Stimulated activated CD4-positive, alpha-beta T cell treated with anti-CD3 and anti-CD28 coated beads, Interleukin-4, amount 100 ng/mL, for 24 hours (primary cell): ENCODE measurements around the gene MRPS11.
"Not testable (repeated sequence)": the region's sequence is repeated elsewhere in the genome, so short reads cannot be mapped to it uniquely, and the experiment has no call there.

Experiments
- DNase-seq: peaks from one replicate; pipeline ENCODE4 v3.0.0-alpha.2; 2020

Gene MRPS11

GRCh38 chr15:88456733-88457132 lies 10.8 kb upstream of the MRPS11 start:
- no peak for DNase-seq

- DNase-seq, result no peak
Observed at GRCh38 chr15:88463870-88464532, 3.5 kb upstream of the MRPS11 start.

- peak; percentile 18 for DNase-seq
Observed at GRCh38 chr15:88465633-88466224, 1.8 kb upstream of the MRPS11 start.

- DNase-seq, result peak; percentile 11
Observed at GRCh38 chr15:88467935-88468528, 524 bp downstream of the MRPS11 start.

- DNase-seq, result not testable (repeated sequence)
Observed at GRCh38 chr15:88468721-88469120, 1.2 kb downstream of the MRPS11 start.

- no peak for DNase-seq
Observed at GRCh38 chr15:88469321-88469720, 1.8 kb downstream of the MRPS11 start.

- DNase-seq, result no peak
Observed at GRCh38 chr15:88470625-88471372, 3.3 kb downstream of the MRPS11 start.

GRCh38 chr15:88472225-88472624 lies 4.7 kb downstream of the MRPS11 start:
- DNase-seq, result no peak

GRCh38 chr15:88473661-88474293 lies 6.3 kb downstream of the MRPS11 start:
- not testable (repeated sequence) for DNase-seq

GRCh38 chr15:88476635-88477060 lies 9.1 kb downstream of the MRPS11 start:
- DNase-seq, result peak; percentile 9

GRCh38 chr15:88477126-88477525 lies 9.6 kb downstream of the MRPS11 start:
- no peak for DNase-seq

GRCh38 chr15:88477904-88478303 lies 10.4 kb downstream of the MRPS11 start:
- no peak for DNase-seq

- no peak for DNase-seq
Observed at GRCh38 chr15:88479169-88479568, 11.7 kb downstream of the MRPS11 start.

GRCh38 chr15:88480981-88481380 lies 13.5 kb downstream of the MRPS11 start:
- DNase-seq, result no peak

- no peak for DNase-seq
Observed at GRCh38 chr15:88482263-88482662, 14.8 kb downstream of the MRPS11 start.

GRCh38 chr15:88484682-88485331 lies 17.3 kb downstream of the MRPS11 start:
- DNase-seq, result no peak

- no peak for DNase-seq
Observed at GRCh38 chr15:88487178-88487795, 19.8 kb downstream of the MRPS11 start.

GRCh38 chr15:88487796-88488523 lies 20.5 kb downstream of the MRPS11 start:
- no peak for DNase-seq

GRCh38 chr15:88489321-88489720 lies 21.8 kb downstream of the MRPS11 start:
- DNase-seq, result no peak

- no peak for DNase-seq
Observed at GRCh38 chr15:88490036-88490435, 22.5 kb downstream of the MRPS11 start.

- DNase-seq, result no peak
Observed at GRCh38 chr15:88491158-88491557, 23.6 kb downstream of the MRPS11 start.
